IgD-negative memory B cell (primary cell): Measurements from ENCODE around the gene TMEM131L. TPM values are rescaled to one million over a fixed set of nuclear protein-coding genes. Genes with fewer than 3 reads are reported as not detected.

ENCODE experiments used
- polyA plus RNA-seq: library from polyadenylated mRNA; unstranded; fragments of 300-500 nt; fragmentation: Illumina TruSeq; gene quantifications from one replicate; pipeline ENCODE4 v1.2.3, GENCODE V29; 2021

The TMEM131L gene
- polyA plus RNA-seq, 1 donor from 2014 or later = 48.4 TPM

Other genes with a start within 250 kb of the TMEM131L start
- gene MND1, start 121.7 kb upstream of the TMEM131L start, polyA plus RNA-seq = not detected
- 0.58 TPM for gene TLR2, start 217.9 kb downstream of the TMEM131L start, polyA plus RNA-seq